ENCODE measurements around the gene BCL6. TPM values are rescaled to one million over a fixed set of nuclear protein-coding genes. Genes with fewer than 3 reads are reported as not detected.

Gene BCL6
- total RNA-seq, 1 donor from 2014 or later: 8.9 TPM

- H3K36me3 ChIP-seq (ENCODE audit: control insufficient read depth, insufficient read depth, low read length): no peaks in the 10 kb centered on the region
- DNase-seq (ENCODE audit: low read depth): no peak
- no peaks in the 10 kb centered on the region for H3K27me3 ChIP-seq (ENCODE audit: control insufficient read depth, insufficient read depth, low read length)
- H3K4me3 ChIP-seq (ENCODE audit: low read depth, low read length): peak overlapping the region; percentile 95
- TF ChIP-seq, protein P1, sequence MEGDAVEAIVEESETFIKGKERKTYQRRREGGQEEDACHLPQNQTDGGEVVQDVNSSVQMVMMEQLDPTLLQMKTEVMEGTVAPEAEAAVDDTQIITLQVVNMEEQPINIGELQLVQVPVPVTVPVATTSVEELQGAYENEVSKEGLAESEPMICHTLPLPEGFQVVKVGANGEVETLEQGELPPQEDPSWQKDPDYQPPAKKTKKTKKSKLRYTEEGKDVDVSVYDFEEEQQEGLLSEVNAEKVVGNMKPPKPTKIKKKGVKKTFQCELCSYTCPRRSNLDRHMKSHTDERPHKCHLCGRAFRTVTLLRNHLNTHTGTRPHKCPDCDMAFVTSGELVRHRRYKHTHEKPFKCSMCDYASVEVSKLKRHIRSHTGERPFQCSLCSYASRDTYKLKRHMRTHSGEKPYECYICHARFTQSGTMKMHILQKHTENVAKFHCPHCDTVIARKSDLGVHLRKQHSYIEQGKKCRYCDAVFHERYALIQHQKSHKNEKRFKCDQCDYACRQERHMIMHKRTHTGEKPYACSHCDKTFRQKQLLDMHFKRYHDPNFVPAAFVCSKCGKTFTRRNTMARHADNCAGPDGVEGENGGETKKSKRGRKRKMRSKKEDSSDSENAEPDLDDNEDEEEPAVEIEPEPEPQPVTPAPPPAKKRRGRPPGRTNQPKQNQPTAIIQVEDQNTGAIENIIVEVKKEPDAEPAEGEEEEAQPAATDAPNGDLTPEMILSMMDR (IDR thresholded peaks at IDR 0.05; ENCODE audit: insufficient read depth, low read length, poor library complexity, severe bottlenecking): no peak
These were observed 1.8 kb downstream of the BCL6 start for GRCh38 chr3:187743195-187744141.

DNA sequence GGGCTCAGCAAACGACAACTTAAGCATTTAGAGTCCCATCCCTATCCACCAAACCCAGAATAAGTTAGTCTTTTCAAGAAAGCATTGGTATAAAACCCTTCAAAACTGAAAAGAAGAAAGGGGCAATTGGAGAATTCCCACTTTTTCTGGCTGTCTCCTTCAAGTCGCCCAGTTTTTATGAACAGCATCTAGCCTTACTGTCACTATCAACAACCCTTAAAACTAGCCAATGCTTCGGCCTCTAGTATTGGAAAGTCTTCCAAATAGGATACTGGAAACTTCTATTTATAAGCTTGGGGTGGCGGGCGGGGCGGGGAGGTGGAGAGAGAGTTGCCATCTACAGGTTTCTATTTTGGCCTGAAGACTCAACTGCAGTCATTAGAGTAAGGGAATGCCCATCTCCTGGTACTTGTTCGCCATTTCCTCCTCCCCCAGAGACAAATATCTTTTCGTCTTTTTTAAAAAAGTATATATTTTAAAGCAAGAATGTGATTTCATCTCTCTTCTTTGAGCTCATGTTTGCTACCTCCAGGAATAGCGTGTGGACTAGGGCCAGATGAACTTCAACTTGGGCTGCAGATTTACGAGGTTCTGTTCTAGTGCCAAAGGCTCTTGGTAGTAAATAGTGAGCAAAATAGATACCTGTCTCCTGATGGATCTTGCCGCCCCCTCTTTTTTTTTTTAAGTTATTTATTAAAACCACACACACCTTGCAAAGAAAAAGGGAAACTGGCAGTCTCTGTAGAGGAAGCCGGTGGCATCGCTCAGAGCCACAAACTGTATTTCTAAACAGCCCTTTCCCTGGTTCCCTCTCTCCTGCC is 2.7 kb downstream of the BCL6 start:
- H3K27me3 ChIP-seq (ENCODE audit: control insufficient read depth, insufficient read depth, low read length): no peaks in the 10 kb centered on the region
- TF ChIP-seq, protein P1 (IDR thresholded peaks at IDR 0.05; ENCODE audit: insufficient read depth, low read length, poor library complexity, severe bottlenecking): no peak
- DNase-seq (ENCODE audit: low read depth): no peak
- H3K4me3 ChIP-seq (ENCODE audit: low read depth, low read length): peak overlapping the region; percentile 95
- H3K36me3 ChIP-seq (ENCODE audit: control insufficient read depth, insufficient read depth, low read length): no peaks in the 10 kb centered on the region

DNA sequence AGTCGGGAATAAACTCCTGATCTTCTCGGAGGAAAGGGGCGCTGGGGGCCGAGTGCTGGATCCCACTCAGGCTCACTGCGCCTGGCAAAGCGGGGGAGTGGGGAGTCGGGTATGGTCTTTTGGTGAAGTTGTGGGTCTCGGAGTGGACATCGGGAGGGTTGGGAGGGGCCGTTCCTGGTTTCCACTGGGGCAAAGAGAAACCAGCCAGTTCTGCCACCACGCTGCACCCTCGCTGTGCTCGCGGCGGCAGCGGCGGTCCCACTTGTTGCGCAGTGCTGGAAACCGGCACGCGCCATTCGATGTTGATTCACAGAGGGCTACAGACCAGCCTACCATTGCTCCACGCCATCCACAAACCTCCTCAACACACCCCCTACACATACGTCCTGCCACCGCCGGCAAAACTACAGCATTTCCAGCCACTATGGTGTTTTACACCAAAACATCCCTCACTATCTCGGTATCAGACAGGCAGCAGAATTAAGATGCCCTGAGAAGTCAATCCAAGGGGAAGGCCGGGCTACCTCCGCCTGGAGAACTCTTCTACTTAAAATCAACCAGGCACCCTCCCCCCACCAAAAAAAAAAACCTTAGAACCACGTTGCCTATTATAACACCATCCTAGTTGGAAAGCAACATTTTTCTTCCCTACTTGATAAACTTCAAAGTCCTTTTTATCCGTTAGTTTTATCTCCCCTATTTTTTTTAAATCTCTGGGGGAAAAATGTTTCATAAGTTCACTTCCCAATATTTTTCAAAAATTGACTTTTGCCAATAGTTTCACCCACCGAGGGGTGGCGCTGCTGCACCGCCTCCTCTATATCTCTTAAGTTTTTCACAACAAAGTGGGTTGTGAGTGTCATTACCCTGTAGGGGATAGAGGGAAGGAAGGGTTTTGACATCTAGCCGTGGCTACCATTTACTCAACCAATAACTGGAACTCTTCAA is 3.6 kb downstream of the BCL6 start:
- TF ChIP-seq, protein P1 (IDR thresholded peaks at IDR 0.05; ENCODE audit: insufficient read depth, low read length, poor library complexity, severe bottlenecking): peak; percentile 80
- H3K4me3 ChIP-seq (ENCODE audit: low read depth, low read length): peak overlapping the region; percentile 39
- H3K27me3 ChIP-seq (ENCODE audit: control insufficient read depth, insufficient read depth, low read length): no peaks in the 10 kb centered on the region
- no peak for DNase-seq (ENCODE audit: low read depth)
- H3K36me3 ChIP-seq (ENCODE audit: control insufficient read depth, insufficient read depth, low read length): no peaks in the 10 kb centered on the region

DNA sequence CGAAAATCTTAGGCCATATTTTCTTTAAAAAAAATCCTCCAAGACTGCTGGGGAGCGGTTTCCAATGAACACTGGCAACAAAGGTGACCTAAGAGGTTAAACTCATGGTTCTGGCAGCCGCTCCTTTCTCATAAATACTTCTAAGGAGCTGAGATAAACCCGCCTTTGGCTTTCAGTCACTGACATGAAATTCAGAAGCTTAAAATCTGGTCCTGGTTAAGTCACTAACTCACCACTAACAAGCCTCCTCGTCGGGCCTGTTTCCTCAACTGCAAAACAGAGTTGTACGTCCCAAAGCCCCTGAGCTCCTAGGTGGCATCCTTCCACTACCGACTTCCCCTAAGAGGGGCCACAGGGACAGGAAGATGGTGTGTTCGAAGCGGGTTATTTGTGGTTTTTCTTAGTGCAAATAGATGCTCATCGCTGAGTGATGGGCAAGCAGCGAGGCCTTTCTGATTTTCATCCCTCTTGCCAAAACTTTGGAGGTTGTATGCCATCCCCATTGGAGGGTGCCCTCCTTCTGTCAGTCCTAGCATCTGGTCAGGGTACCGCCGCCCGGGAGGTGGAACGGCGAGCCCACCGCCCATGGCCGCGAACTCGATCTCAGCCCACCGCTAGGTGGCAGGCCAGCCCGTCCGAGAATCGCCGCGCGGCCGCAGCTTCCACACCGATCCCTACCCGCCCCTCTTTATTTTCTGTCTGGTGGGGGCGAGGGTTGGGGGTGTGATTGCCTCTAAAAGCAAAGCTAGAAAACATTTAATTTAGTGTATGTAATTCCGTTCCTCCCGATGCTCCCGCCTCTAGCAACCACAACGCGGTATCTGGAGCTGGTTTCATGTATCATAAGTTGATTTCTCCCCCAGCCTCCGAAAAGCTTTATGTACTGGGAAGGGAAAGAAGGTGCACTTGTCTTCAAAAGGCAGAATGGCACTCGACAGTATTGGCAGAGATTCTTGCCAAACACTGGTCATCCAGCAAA is 4.6 kb downstream of the BCL6 start:
- TF ChIP-seq, protein P1 (IDR thresholded peaks at IDR 0.05; ENCODE audit: insufficient read depth, low read length, poor library complexity, severe bottlenecking): peak; percentile 89
- Histone ChIP-seq H3K27me3 (ENCODE audit: control insufficient read depth, insufficient read depth, low read length) (no peaks in the 10 kb centered on the region), H3K36me3 (ENCODE audit: control insufficient read depth, insufficient read depth, low read length) (no peaks in the 10 kb centered on the region), H3K4me3 (ENCODE audit: low read depth, low read length) (peak overlapping the region; percentile 39)
- DNase-seq (ENCODE audit: low read depth): no peak
